Measurements from ENCODE around the gene NUAK2. TPM values are rescaled to one million over a fixed set of nuclear protein-coding genes. Genes with fewer than 3 reads are reported as not detected.

The NUAK2 gene
- total RNA-seq, 1 experiment from 2014 or later = 0.45 TPM

- no peak overlapping the region for H3K27ac ChIP-seq (ENCODE audit: low read depth, low read length, poor library complexity, severe bottlenecking)
- no peaks in the 10 kb centered on the region for H3K9me3 ChIP-seq (ENCODE audit: low read depth, low read length, poor library complexity, severe bottlenecking)
- DNase-seq (ENCODE audit: low spot score) = no peak
- H3K4me3 ChIP-seq (ENCODE audit: low read depth, low read length, poor library complexity, severe bottlenecking) = no peak overlapping the region
- POLR2A ChIA-PET (ENCODE audit: low non-redundant PET) = no interaction called here
- CTCF ChIA-PET = no interaction called here
- H3K27me3 ChIP-seq (replicated peaks; ENCODE audit: insufficient read depth, low read depth, low read length, poor library complexity) = no peaks in the 10 kb centered on the region
- intact Hi-C loops (cut with micrococcal nuclease; ENCODE audit: unreplicated experiment) = loop anchor here (5.0 kb wide), 3 partner anchors 136 to 451 kb away; partner anchors contain the start of gene RBBP5
- H3K36me3 ChIP-seq (ENCODE audit: insufficient read depth, low read length, poor library complexity, severe bottlenecking) = no peaks in the 10 kb centered on the region
- peaks cover 15% of the 10 kb centered on the region for H3K4me1 ChIP-seq (ENCODE audit: insufficient read depth, low read length, poor library complexity, severe bottlenecking)
- no TSS peak for BruUV-seq (replicated peaks)
- no peak for TF ChIP-seq CTCF (conservative IDR thresholded peaks at IDR 0.05; ENCODE audit: low read depth, low read length)
- TF ChIP-seq EZH2 (IDR thresholded peaks at IDR 0.05; ENCODE audit: borderline replicate concordance, low read depth, low read length, poor library complexity, severe bottlenecking) = no peak
Measured at GRCh38 chr1:205258261-205258691, 63.3 kb downstream of the NUAK2 start.

- no TSS peak for BruUV-seq (replicated peaks)
- intact Hi-C loops (cut with micrococcal nuclease; ENCODE audit: unreplicated experiment) = loop anchor here (5.0 kb wide), 3 partner anchors 135 to 450 kb away; partner anchors contain the start of gene RBBP5
- Histone ChIP-seq H3K9me3 (ENCODE audit: low read depth, low read length, poor library complexity, severe bottlenecking) (no peaks in the 10 kb centered on the region), H3K4me1 (ENCODE audit: insufficient read depth, low read length, poor library complexity, severe bottlenecking) (peaks cover 15% of the 10 kb centered on the region), H3K27me3 (replicated peaks; ENCODE audit: insufficient read depth, low read depth, low read length, poor library complexity) (no peaks in the 10 kb centered on the region), H3K36me3 (ENCODE audit: insufficient read depth, low read length, poor library complexity, severe bottlenecking) (no peaks in the 10 kb centered on the region), H3K4me3 (ENCODE audit: low read depth, low read length, poor library complexity, severe bottlenecking) (no peak overlapping the region), H3K27ac (ENCODE audit: low read depth, low read length, poor library complexity, severe bottlenecking) (no peak overlapping the region)
- ChIA-PET CTCF (no interaction called here), POLR2A (ENCODE audit: low non-redundant PET) (no interaction called here)
- TF ChIP-seq EZH2 (IDR thresholded peaks at IDR 0.05; ENCODE audit: borderline replicate concordance, low read depth, low read length, poor library complexity, severe bottlenecking) (no peak), CTCF (conservative IDR thresholded peaks at IDR 0.05; ENCODE audit: low read depth, low read length) (no peak)
- DNase-seq (ENCODE audit: low spot score) = no peak
Measured at GRCh38 chr1:205257735-205258134, 63.8 kb downstream of the NUAK2 start.

GRCh38 chr1:205256951-205257625 lies 64.5 kb downstream of the NUAK2 start:
- CTCF ChIA-PET = interaction anchor here (0.9 to 1.9 kb wide), 5 partner anchors 11 to 196 kb away, joined by 3 to 10 read pairs (median 4); no protein-coding TSS in a partner anchor

More at GRCh38 chr1:205256951-205257625, 64.5 kb downstream of the NUAK2 start:
- H3K27ac ChIP-seq (ENCODE audit: low read depth, low read length, poor library complexity, severe bottlenecking) = no peak overlapping the region
- no peak for DNase-seq (ENCODE audit: low spot score)
- POLR2A ChIA-PET (ENCODE audit: low non-redundant PET) = no interaction called here
- H3K4me1 ChIP-seq (ENCODE audit: insufficient read depth, low read length, poor library complexity, severe bottlenecking) = peaks cover 14% of the 10 kb centered on the region
- H3K27me3 ChIP-seq (replicated peaks; ENCODE audit: insufficient read depth, low read depth, low read length, poor library complexity) = no peaks in the 10 kb centered on the region
- BruUV-seq (replicated peaks) = no TSS peak
- intact Hi-C loops (cut with micrococcal nuclease; ENCODE audit: unreplicated experiment) = loop anchor here (1.0 to 5.0 kb wide), 4 partner anchors 135 to 450 kb away; partner anchors contain the start of gene RBBP5
- TF ChIP-seq EZH2 (IDR thresholded peaks at IDR 0.05; ENCODE audit: borderline replicate concordance, low read depth, low read length, poor library complexity, severe bottlenecking) = no peak
- TF ChIP-seq CTCF (conservative IDR thresholded peaks at IDR 0.05; ENCODE audit: low read depth, low read length) = no peak
- H3K36me3 ChIP-seq (ENCODE audit: insufficient read depth, low read length, poor library complexity, severe bottlenecking) = no peaks in the 10 kb centered on the region
- no peaks in the 10 kb centered on the region for H3K9me3 ChIP-seq (ENCODE audit: low read depth, low read length, poor library complexity, severe bottlenecking)
- H3K4me3 ChIP-seq (ENCODE audit: low read depth, low read length, poor library complexity, severe bottlenecking) = no peak overlapping the region

Measured in A673 (cell line).